ENCODE results near the gene MCTP1. TPM values are rescaled to one million over a fixed set of nuclear protein-coding genes. Genes with fewer than 3 reads are reported as not detected.

The MCTP1 gene
- total and polyA plus RNA-seq, 2 experiments from 2014 or later, result 1.3 to 5.7 TPM

DNA sequence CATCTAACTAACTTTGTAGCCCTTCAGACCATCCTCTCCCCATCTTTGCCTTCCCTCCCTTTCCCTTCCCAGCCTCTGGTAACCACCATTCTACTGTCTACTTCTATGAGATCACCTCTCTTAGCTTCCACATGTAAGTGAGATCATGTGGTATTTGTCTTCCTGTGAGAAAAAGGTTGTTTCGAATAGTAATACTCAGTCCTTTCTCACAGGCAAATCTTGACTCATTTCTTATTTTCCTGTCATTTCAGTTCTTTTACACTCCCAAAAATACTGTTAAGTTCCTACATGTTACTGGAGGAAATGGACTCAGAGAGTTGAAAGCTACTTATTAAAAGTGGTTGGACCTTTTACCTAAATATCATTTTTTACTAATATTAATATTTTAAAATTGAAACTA lies 584.3 kb downstream of the MCTP1 start:
- no peak for TF ChIP-seq EZH2phosphoT487 (IDR thresholded peaks at IDR 0.05; ENCODE audit: low read depth, severe bottlenecking, unreplicated experiment)
- no peak for TF ChIP-seq CTCF (IDR thresholded peaks at IDR 0.05; ENCODE audit: poor library complexity)
- TF ChIP-seq EZH2 (IDR thresholded peaks at IDR 0.05; ENCODE audit: borderline replicate concordance), result no peak
- H3K27ac ChIP-seq, result no peak overlapping the region
- H3K36me3 ChIP-seq (replicated peaks; ENCODE audit: insufficient read depth, low read depth), result no peaks in the 10 kb centered on the region
- H4K20me1 ChIP-seq (ENCODE audit: insufficient read depth, poor library complexity, severe bottlenecking), result no peaks in the 10 kb centered on the region
- H3K4me3 ChIP-seq, result no peak overlapping the region
- DNase-seq (ENCODE audit: low spot score), result no peak
- H3K9me2 ChIP-seq (replicated peaks; ENCODE audit: insufficient read depth), result no peaks in the 10 kb centered on the region
- H3K27me3 ChIP-seq, result no peaks in the 10 kb centered on the region
- H3K4me2 ChIP-seq, result no peak overlapping the region
- WGBS (ENCODE audit: low lambda C conversion rate, missing lambda C conversion rate), result 96% methylated on average over 1 of the region's 1 CpG
- no peak overlapping the region for H2AFZ ChIP-seq
- H3K79me2 ChIP-seq, result no peaks in the 10 kb centered on the region
- H3K9me3 ChIP-seq (ENCODE audit: low read depth), result no peaks in the 10 kb centered on the region
- no peaks in the 10 kb centered on the region for H3K4me1 ChIP-seq (ENCODE audit: insufficient read depth)

DNA sequence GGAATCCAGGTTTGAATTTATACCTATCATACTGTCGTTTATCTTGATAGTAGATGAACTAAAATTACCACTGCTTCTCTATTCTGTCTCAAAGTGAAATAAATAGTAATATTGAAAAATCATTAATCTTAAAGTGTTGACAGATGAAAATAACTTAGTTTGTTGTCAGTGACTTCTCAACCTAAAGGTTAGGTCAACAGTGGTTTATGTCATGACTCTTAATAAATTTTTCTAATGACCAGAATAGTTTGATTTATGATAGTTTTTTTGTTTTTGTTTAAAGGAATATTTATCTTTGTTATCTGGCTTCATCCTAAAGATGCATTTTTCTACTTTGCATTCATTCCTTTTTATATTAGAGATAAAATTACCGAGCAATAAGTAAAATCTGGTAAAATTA lies 585.3 kb downstream of the MCTP1 start:
- no peaks in the 10 kb centered on the region for H3K27me3 ChIP-seq
- H2AFZ ChIP-seq, result no peak overlapping the region
- H3K4me2 ChIP-seq, result no peak overlapping the region
- H3K4me1 ChIP-seq (ENCODE audit: insufficient read depth), result no peaks in the 10 kb centered on the region
- no peaks in the 10 kb centered on the region for H3K36me3 ChIP-seq (replicated peaks; ENCODE audit: insufficient read depth, low read depth)
- H3K27ac ChIP-seq, result no peak overlapping the region
- no peaks in the 10 kb centered on the region for H3K9me2 ChIP-seq (replicated peaks; ENCODE audit: insufficient read depth)
- no peaks in the 10 kb centered on the region for H3K9me3 ChIP-seq (ENCODE audit: low read depth)
- H3K79me2 ChIP-seq, result no peaks in the 10 kb centered on the region
- WGBS (ENCODE audit: low lambda C conversion rate, missing lambda C conversion rate), result 92% methylated on average over 2 of the region's 2 CpGs
- TF ChIP-seq EZH2phosphoT487 (IDR thresholded peaks at IDR 0.05; ENCODE audit: low read depth, severe bottlenecking, unreplicated experiment), result no peak
- TF ChIP-seq CTCF (IDR thresholded peaks at IDR 0.05; ENCODE audit: poor library complexity), result no peak
- no peak for TF ChIP-seq EZH2 (IDR thresholded peaks at IDR 0.05; ENCODE audit: borderline replicate concordance)
- no peak for DNase-seq (ENCODE audit: low spot score)
- no peaks in the 10 kb centered on the region for H4K20me1 ChIP-seq (ENCODE audit: insufficient read depth, poor library complexity, severe bottlenecking)
- no peak overlapping the region for H3K4me3 ChIP-seq

DNA sequence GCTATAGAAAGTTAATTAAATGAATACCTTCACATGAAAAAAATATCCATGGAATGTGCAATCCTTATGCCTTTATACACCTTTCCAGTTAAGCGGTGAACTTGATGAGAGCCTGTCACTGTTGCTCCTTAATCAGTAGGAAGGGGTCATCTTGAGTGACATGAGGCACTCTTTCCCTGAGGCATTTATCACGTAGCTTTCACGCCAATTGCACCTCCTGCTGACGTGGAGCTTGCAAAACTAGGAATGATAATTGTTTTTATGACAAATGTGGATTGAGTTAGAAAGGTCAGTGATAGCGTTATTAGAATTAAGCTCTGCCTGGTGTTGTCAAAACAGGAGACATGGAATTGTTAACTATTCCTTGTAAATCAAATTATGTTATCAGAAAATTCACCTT lies 586.7 kb downstream of the MCTP1 start:
- Histone ChIP-seq H3K27ac (no peak overlapping the region), H4K20me1 (ENCODE audit: insufficient read depth, poor library complexity, severe bottlenecking) (no peaks in the 10 kb centered on the region), H3K4me3 (no peak overlapping the region), H3K9me2 (replicated peaks; ENCODE audit: insufficient read depth) (no peaks in the 10 kb centered on the region), H3K79me2 (no peaks in the 10 kb centered on the region), H3K4me2 (no peak overlapping the region), H3K27me3 (no peaks in the 10 kb centered on the region), H3K36me3 (replicated peaks; ENCODE audit: insufficient read depth, low read depth) (no peaks in the 10 kb centered on the region), H3K9me3 (ENCODE audit: low read depth) (no peaks in the 10 kb centered on the region), H2AFZ (no peak overlapping the region), H3K4me1 (ENCODE audit: insufficient read depth) (no peaks in the 10 kb centered on the region)
- TF ChIP-seq CTCF (IDR thresholded peaks at IDR 0.05; ENCODE audit: poor library complexity) (no peak), EZH2phosphoT487 (IDR thresholded peaks at IDR 0.05; ENCODE audit: low read depth, severe bottlenecking, unreplicated experiment) (no peak), EZH2 (IDR thresholded peaks at IDR 0.05; ENCODE audit: borderline replicate concordance) (no peak)
- 79% methylated on average over 5 of the region's 5 CpGs for WGBS (ENCODE audit: low lambda C conversion rate, missing lambda C conversion rate)
- DNase-seq (ENCODE audit: low spot score), result no peak

- Histone ChIP-seq H3K27ac (no peak overlapping the region), H3K36me3 (replicated peaks; ENCODE audit: insufficient read depth, low read depth) (no peaks in the 10 kb centered on the region), H3K9me2 (replicated peaks; ENCODE audit: insufficient read depth) (no peaks in the 10 kb centered on the region), H3K9me3 (ENCODE audit: low read depth) (no peaks in the 10 kb centered on the region), H3K27me3 (no peaks in the 10 kb centered on the region), H2AFZ (no peak overlapping the region), H3K79me2 (no peaks in the 10 kb centered on the region), H3K4me3 (no peak overlapping the region), H3K4me1 (ENCODE audit: insufficient read depth) (no peaks in the 10 kb centered on the region), H3K4me2 (no peak overlapping the region), H4K20me1 (ENCODE audit: insufficient read depth, poor library complexity, severe bottlenecking) (no peaks in the 10 kb centered on the region)
- no peak for DNase-seq (ENCODE audit: low spot score)
- WGBS (ENCODE audit: low lambda C conversion rate, missing lambda C conversion rate), result 94% methylated on average over 2 of the region's 2 CpGs
- TF ChIP-seq CTCF (IDR thresholded peaks at IDR 0.05; ENCODE audit: poor library complexity) (no peak), EZH2 (IDR thresholded peaks at IDR 0.05; ENCODE audit: borderline replicate concordance) (no peak), EZH2phosphoT487 (IDR thresholded peaks at IDR 0.05; ENCODE audit: low read depth, severe bottlenecking, unreplicated experiment) (no peak)
These were observed 590.2 kb downstream of the MCTP1 start for GRCh38 chr5:94694671-94695070.

Measured in hepatocyte (in vitro differentiated cells).